CD4-positive, CD25-positive, alpha-beta regulatory T cell (primary cell): ENCODE measurements around the gene GPD1L. TPM values are rescaled to one million over a fixed set of nuclear protein-coding genes. Genes with fewer than 3 reads are reported as not detected.

Experiments
- ATAC-seq, 2 donors: fragments of 150-1000 bp; cut with Tn5 transposase; one replicate each; pipeline ENCODE4 v1.10.0; 2021; ENCODE audit warnings: low read depth in 2 of 2, moderate number of reproducible peaks in 2 of 2, moderate library complexity in 1 of 2
- DNase-seq, 3 donors: peaks; one replicate each; pipeline versions ENCODE4 v3.0.0 to v3.0.0-alpha.2; 2012 to 2022; ENCODE audit warnings: mixed read lengths in 1 of 3
- H3K27ac ChIP-seq: one replicate; pipeline ENCODE4 v1.7.0; 2013; ENCODE audit warnings: mild to moderate bottlenecking, low read length; ENCODE audit not compliant: insufficient read depth, poor library complexity, severe bottlenecking
- H3K27me3 ChIP-seq: one replicate; pipeline ENCODE4 v1.7.0; 2013; ENCODE audit warnings: low read length; ENCODE audit not compliant: control insufficient read depth, insufficient read depth
- H3K36me3 ChIP-seq: one replicate; pipeline ENCODE4 v1.7.0; 2013; ENCODE audit warnings: mild to moderate bottlenecking, low read length, moderate library complexity; ENCODE audit not compliant: control insufficient read depth, insufficient read depth
- H3K4me1 ChIP-seq: 2 replicates; pipeline ENCODE4 v1.7.0; 2013; ENCODE audit warnings: mild to moderate bottlenecking, low read length; ENCODE audit not compliant: insufficient read depth, control insufficient read depth, poor library complexity, severe bottlenecking
- H3K4me3 ChIP-seq: one replicate; pipeline ENCODE4 v1.7.0; 2013; ENCODE audit warnings: low read depth, mild to moderate bottlenecking, low read length, moderate library complexity
- H3K9me3 ChIP-seq, 2 experiments: 1 replicate in 1 of 2; 2 replicates in 1 of 2; pipeline ENCODE4 v1.7.0; 2013; ENCODE audit warnings: low read length in 2 of 2, mild to moderate bottlenecking in 1 of 2, moderate library complexity in 1 of 2; ENCODE audit not compliant: control insufficient read depth in 2 of 2
- H3K27ac Mint-ChIP-seq, 3 donors: one replicate each; pipeline ENCODE4 v1.8.0; 2020 to 2022; ENCODE audit warnings: mild to moderate bottlenecking in 3 of 3, mixed read lengths in 3 of 3, moderate library complexity in 2 of 3
- H3K27me3 Mint-ChIP-seq: one replicate; pipeline ENCODE4 v1.8.0; 2022; ENCODE audit warnings: mild to moderate bottlenecking, mixed read lengths
- H3K36me3 Mint-ChIP-seq: one replicate; pipeline ENCODE4 v1.8.0; 2020; ENCODE audit warnings: mixed read lengths
- H3K4me1 Mint-ChIP-seq, 4 donors: one replicate each; pipeline ENCODE4 v1.8.0; 2020 to 2022; ENCODE audit warnings: mixed read lengths in 4 of 4, mild to moderate bottlenecking in 1 of 4
- H3K4me3 Mint-ChIP-seq, 4 donors: one replicate each; pipeline ENCODE4 v1.8.0; 2020 to 2022; ENCODE audit warnings: mild to moderate bottlenecking in 4 of 4, mixed read lengths in 4 of 4, moderate library complexity in 3 of 4
- H3K9me3 Mint-ChIP-seq, 7 donors: one replicate each; pipeline ENCODE4 v1.8.0; 2020 to 2022; ENCODE audit warnings: mixed read lengths in 7 of 7, mild to moderate bottlenecking in 3 of 7, moderate library complexity in 2 of 7
- polyA plus RNA-seq, 4 donors: library from polyadenylated mRNA; unstranded; fragments of 300-500 nt; fragmentation: Illumina TruSeq; gene quantifications; one replicate each; pipeline ENCODE4 v1.2.3, GENCODE V29; 2021
- total RNA-seq: library from RNA; stranded (reverse); gene quantifications from one replicate; pipeline ENCODE4 v1.2.3, GENCODE V29; 2022

GPD1L gene
- total and polyA plus RNA-seq, 5 donors from 2014 or later = 19.5 to 30.3 (median 26.4) TPM

GRCh38 chr3:32166654-32167053 lies 60.2 kb downstream of the GPD1L start:
- Mint-ChIP-seq H3K36me3 (peaks cover 57% of the 10 kb centered on the region), H3K27me3 (no peaks in the 10 kb centered on the region), H3K4me3 (no peak overlapping the region), H3K4me1 (no peaks in the 10 kb centered on the region), H3K27ac (no peak overlapping the region), H3K9me3 (peaks cover 0 to 9% (median 2%) of the 10 kb centered on the region in 7 donors)
- Histone ChIP-seq H3K36me3 (peaks cover 54% of the 10 kb centered on the region), H3K27ac (no peak overlapping the region), H3K27me3 (no peaks in the 10 kb centered on the region), H3K9me3 (peaks cover 0 to 4% of the 10 kb centered on the region in 2 experiments), H3K4me1 (no peaks in the 10 kb centered on the region), H3K4me3 (no peak overlapping the region)
- no peak for ATAC-seq
- DNase-seq = no peak

DNA sequence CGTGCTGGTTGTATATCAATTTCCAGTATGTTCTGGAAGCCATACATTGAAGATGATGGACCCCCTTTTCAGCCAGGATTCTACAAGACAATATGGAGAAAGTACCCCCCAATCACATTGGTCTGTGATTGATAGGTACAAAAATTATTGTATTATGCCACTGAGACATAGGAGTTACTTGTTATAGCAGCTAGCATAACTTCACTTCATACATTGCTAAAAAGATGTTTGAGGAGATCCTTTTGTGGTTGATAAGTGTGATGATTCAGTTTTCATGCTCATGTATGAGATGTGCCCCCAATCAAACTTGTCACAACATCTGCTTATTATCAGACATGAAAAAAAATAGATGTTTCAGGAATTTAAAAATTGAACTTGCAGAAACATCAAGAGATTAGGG lies 66.0 kb downstream of the GPD1L start:
- H3K9me3 ChIP-seq = peaks cover 0 to 6% of the 10 kb centered on the region in 2 experiments
- H3K27ac ChIP-seq = no peak overlapping the region
- peaks cover 0 to 14% (median 2%) of the 10 kb centered on the region in 7 donors for H3K9me3 Mint-ChIP-seq
- H3K4me1 ChIP-seq = peaks cover 1% of the 10 kb centered on the region
- DNase-seq (no peak), ATAC-seq (no peak)
- H3K27ac Mint-ChIP-seq = no peak overlapping the region
- no peak overlapping the region for H3K4me3 Mint-ChIP-seq
- no peak overlapping the region for H3K4me3 ChIP-seq
- H3K36me3 ChIP-seq = peaks cover 15% of the 10 kb centered on the region
- H3K27me3 ChIP-seq = no peaks in the 10 kb centered on the region
- peaks cover 25% of the 10 kb centered on the region for H3K36me3 Mint-ChIP-seq
- peaks cover 5 to 7% (median 6%) of the 10 kb centered on the region in 4 donors for H3K4me1 Mint-ChIP-seq
- peaks cover 4% of the 10 kb centered on the region for H3K27me3 Mint-ChIP-seq

DNA sequence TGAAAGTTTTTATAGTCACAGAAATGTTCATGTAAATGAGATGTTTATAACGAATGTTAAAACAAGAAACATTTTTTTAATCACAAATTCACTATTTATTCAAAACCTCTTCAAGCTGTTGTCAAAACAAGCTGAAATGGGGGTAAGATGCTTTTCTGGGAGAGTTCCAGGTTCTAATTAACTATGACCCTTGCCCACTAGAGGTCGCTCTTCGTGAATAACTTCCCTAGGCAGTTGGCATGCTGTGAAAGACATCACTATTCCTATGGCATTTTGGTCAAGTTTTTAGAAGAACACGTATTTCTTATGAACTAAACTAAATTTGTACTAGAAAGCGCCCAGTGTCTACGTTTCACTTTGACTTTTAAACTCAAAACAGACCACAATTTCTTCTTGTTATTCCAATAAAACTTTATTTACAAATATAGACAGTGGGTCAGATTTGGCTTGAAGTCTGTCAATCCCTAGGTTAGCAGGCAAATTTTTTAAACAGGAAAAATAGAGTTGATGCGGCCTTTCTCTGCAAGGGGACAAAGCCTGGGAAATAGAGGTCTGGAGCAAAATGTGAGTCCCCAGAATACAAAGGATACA lies 69.3 kb downstream of the GPD1L start:
- Mint-ChIP-seq H3K27ac (no peak overlapping the region), H3K9me3 (peaks cover 0 to 10% (median 0%) of the 10 kb centered on the region in 7 donors), H3K36me3 (peaks cover 12% of the 10 kb centered on the region), H3K4me3 (no peak overlapping the region), H3K4me1 (peaks cover 5 to 9% (median 8%) of the 10 kb centered on the region in 4 donors), H3K27me3 (peaks cover 4% of the 10 kb centered on the region)
- H3K4me1 ChIP-seq = peaks cover 4% of the 10 kb centered on the region
- ATAC-seq = no peak
- H3K36me3 ChIP-seq = peaks cover 6% of the 10 kb centered on the region
- no peak overlapping the region for H3K27ac ChIP-seq
- no peak overlapping the region for H3K4me3 ChIP-seq
- no peaks in the 10 kb centered on the region for H3K27me3 ChIP-seq
- H3K9me3 ChIP-seq = peaks cover 0 to 6% of the 10 kb centered on the region in 2 experiments
- peak; percentile 39 to 74 (median 58) for DNase-seq

- Histone ChIP-seq H3K4me3 (peak overlapping the region; percentile 29), H3K9me3 (no peaks in the 10 kb centered on the region), H3K36me3 (peaks cover under 1% of the 10 kb centered on the region), H3K27me3 (no peaks in the 10 kb centered on the region), H3K4me1 (peaks cover 4% of the 10 kb centered on the region), H3K27ac (no peak overlapping the region)
- peaks cover 4% of the 10 kb centered on the region for H3K27me3 Mint-ChIP-seq
- peaks cover 0 to 2% (median 0%) of the 10 kb centered on the region in 7 donors for H3K9me3 Mint-ChIP-seq
- peaks cover 3 to 9% (median 8%) of the 10 kb centered on the region in 4 donors for H3K4me1 Mint-ChIP-seq
- H3K4me3 Mint-ChIP-seq = no peak overlapping the region
- peak; percentile 70 for ATAC-seq
- peak overlapping the region in 1 of 3 donors; percentile 76 for H3K27ac Mint-ChIP-seq
- H3K36me3 Mint-ChIP-seq = peaks cover 3% of the 10 kb centered on the region
- peak; percentile 37 to 81 (median 74) for DNase-seq
Measured at GRCh38 chr3:32176989-32177701, 70.7 kb downstream of the GPD1L start.

- DNase-seq (peak; percentile 17 to 75 (median 55)), ATAC-seq (peak; percentile 69 to 71)
- Mint-ChIP-seq H3K27ac (no peak overlapping the region), H3K4me1 (peaks cover 0 to 9% (median 8%) of the 10 kb centered on the region in 4 donors), H3K9me3 (peaks cover 0 to 2% (median 0%) of the 10 kb centered on the region in 7 donors), H3K36me3 (no peaks in the 10 kb centered on the region), H3K27me3 (peaks cover 5% of the 10 kb centered on the region), H3K4me3 (peak overlapping the region in 1 of 4 donors; percentile 33)
- H3K9me3 ChIP-seq = no peaks in the 10 kb centered on the region
- H3K36me3 ChIP-seq = no peaks in the 10 kb centered on the region
- H3K27ac ChIP-seq = no peak overlapping the region
- peaks cover 4% of the 10 kb centered on the region for H3K4me1 ChIP-seq
- H3K4me3 ChIP-seq = peak overlapping the region; percentile 29
- H3K27me3 ChIP-seq = no peaks in the 10 kb centered on the region
Measured at GRCh38 chr3:32177702-32178198, 71.3 kb downstream of the GPD1L start.

GRCh38 chr3:32180141-32180784 lies 73.8 kb downstream of the GPD1L start:
- no peaks in the 10 kb centered on the region for H3K36me3 Mint-ChIP-seq
- no peak for ATAC-seq
- no peak for DNase-seq
- Histone ChIP-seq H3K9me3 (no peaks in the 10 kb centered on the region), H3K4me3 (no peak overlapping the region), H3K27me3 (no peaks in the 10 kb centered on the region), H3K27ac (no peak overlapping the region), H3K4me1 (peaks cover 4% of the 10 kb centered on the region), H3K36me3 (no peaks in the 10 kb centered on the region)
- H3K27ac Mint-ChIP-seq = no peak overlapping the region
- no peak overlapping the region for H3K4me3 Mint-ChIP-seq
- peaks cover 0 to 9% (median 8%) of the 10 kb centered on the region in 4 donors for H3K4me1 Mint-ChIP-seq
- H3K27me3 Mint-ChIP-seq = peaks cover 11% of the 10 kb centered on the region
- H3K9me3 Mint-ChIP-seq = no peaks in the 10 kb centered on the region

DNA sequence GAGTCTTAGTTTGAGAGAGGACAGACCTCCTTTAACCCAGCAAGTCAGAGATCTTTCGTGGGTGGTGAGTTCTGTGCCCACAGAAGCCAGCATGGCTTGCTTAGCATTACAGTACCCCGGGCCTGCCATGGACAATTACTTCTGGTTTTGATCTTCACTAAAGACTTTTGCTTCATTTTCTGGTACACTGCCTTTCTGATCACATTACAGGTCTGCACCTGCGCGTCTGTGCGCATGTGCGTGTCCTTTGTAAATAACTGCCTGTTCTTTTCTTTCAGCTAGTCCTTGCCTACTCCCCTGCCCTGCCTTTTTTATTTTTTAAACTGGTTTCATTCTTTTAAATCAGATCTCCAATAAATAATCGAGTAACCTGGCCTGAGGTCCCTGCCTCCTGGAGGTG lies 74.9 kb downstream of the GPD1L start:
- H3K36me3 ChIP-seq = no peaks in the 10 kb centered on the region
- no peaks in the 10 kb centered on the region for H3K27me3 ChIP-seq
- DNase-seq (no peak), ATAC-seq (no peak)
- Mint-ChIP-seq H3K4me1 (peaks cover 0 to 9% (median 6%) of the 10 kb centered on the region in 4 donors), H3K9me3 (no peaks in the 10 kb centered on the region), H3K27me3 (peaks cover 11% of the 10 kb centered on the region), H3K4me3 (no peak overlapping the region), H3K36me3 (no peaks in the 10 kb centered on the region), H3K27ac (no peak overlapping the region)
- H3K4me3 ChIP-seq = no peak overlapping the region
- no peaks in the 10 kb centered on the region for H3K9me3 ChIP-seq
- peaks cover 4% of the 10 kb centered on the region for H3K4me1 ChIP-seq
- no peak overlapping the region for H3K27ac ChIP-seq
